Endothelial cell (in vitro differentiated cells): ENCODE measurements around the gene FAT2. TPM values are rescaled to one million over a fixed set of nuclear protein-coding genes. Genes with fewer than 3 reads are reported as not detected.
"Not testable (repeated sequence)": the region's sequence is repeated elsewhere in the genome, so short reads cannot be mapped to it uniquely, and the experiment has no call there.

Experiments
- DNase-seq: peaks from one replicate; pipeline ENCODE4 v3.0.0; 2021; ENCODE audit warnings: low spot score
- H3K27ac Mint-ChIP-seq: one replicate; pipeline ENCODE4 v1.8.0; 2021; ENCODE audit warnings: mixed read lengths, inconsistent platforms; ENCODE audit not compliant: unreplicated experiment
- H3K27me3 Mint-ChIP-seq: one replicate; pipeline ENCODE4 v1.8.0; 2021; ENCODE audit warnings: mild to moderate bottlenecking, moderate library complexity, mixed read lengths, inconsistent platforms; ENCODE audit not compliant: unreplicated experiment
- H3K36me3 Mint-ChIP-seq: one replicate; pipeline ENCODE4 v1.8.0; 2021; ENCODE audit warnings: mild to moderate bottlenecking, low read depth, mixed read lengths, inconsistent platforms; ENCODE audit not compliant: unreplicated experiment
- H3K4me1 Mint-ChIP-seq: one replicate; pipeline ENCODE4 v1.8.0; 2021; ENCODE audit warnings: mild to moderate bottlenecking, mixed read lengths, inconsistent platforms; ENCODE audit not compliant: unreplicated experiment
- H3K4me3 Mint-ChIP-seq: one replicate; pipeline ENCODE4 v1.8.0; 2021; ENCODE audit warnings: mild to moderate bottlenecking, mixed read lengths, inconsistent platforms; ENCODE audit not compliant: unreplicated experiment
- H3K9me3 Mint-ChIP-seq: one replicate; pipeline ENCODE4 v1.8.0; 2021; ENCODE audit warnings: mixed read lengths, inconsistent platforms; ENCODE audit not compliant: unreplicated experiment
- total RNA-seq: library from RNA; stranded (reverse); fragmentation: NEBNext Ultra II Directional; extraction: Animal tissue kit (Norgen Biotek cat#: 25700); gene quantifications from one replicate; pipeline ENCODE4 v1.2.1, GENCODE V29; 2021; ENCODE audit not compliant: unreplicated experiment
- TF ChIP-seq, protein P1 (sequence below): fragments of 200-600 bp; sonication (generic); IDR thresholded peaks from one replicate; pipeline ENCODE4 v1.5.0; 2021; ENCODE audit warnings: antibody characterized with exemption; ENCODE audit not compliant: unreplicated experiment

FAT2 gene
- total RNA-seq, 1 donor from 2014 or later = 0.13 TPM

GRCh38 chr5:151581347-151581746 lies 9.8 kb downstream of the FAT2 start:
- Mint-ChIP-seq H3K9me3 (no peaks in the 10 kb centered on the region), H3K27me3 (peaks cover 2% of the 10 kb centered on the region), H3K4me1 (peaks cover 13% of the 10 kb centered on the region), H3K36me3 (no peaks in the 10 kb centered on the region), H3K27ac (no peak overlapping the region), H3K4me3 (no peak overlapping the region)
- DNase-seq = no peak
- TF ChIP-seq, protein P1, sequence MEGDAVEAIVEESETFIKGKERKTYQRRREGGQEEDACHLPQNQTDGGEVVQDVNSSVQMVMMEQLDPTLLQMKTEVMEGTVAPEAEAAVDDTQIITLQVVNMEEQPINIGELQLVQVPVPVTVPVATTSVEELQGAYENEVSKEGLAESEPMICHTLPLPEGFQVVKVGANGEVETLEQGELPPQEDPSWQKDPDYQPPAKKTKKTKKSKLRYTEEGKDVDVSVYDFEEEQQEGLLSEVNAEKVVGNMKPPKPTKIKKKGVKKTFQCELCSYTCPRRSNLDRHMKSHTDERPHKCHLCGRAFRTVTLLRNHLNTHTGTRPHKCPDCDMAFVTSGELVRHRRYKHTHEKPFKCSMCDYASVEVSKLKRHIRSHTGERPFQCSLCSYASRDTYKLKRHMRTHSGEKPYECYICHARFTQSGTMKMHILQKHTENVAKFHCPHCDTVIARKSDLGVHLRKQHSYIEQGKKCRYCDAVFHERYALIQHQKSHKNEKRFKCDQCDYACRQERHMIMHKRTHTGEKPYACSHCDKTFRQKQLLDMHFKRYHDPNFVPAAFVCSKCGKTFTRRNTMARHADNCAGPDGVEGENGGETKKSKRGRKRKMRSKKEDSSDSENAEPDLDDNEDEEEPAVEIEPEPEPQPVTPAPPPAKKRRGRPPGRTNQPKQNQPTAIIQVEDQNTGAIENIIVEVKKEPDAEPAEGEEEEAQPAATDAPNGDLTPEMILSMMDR = no peak

DNA sequence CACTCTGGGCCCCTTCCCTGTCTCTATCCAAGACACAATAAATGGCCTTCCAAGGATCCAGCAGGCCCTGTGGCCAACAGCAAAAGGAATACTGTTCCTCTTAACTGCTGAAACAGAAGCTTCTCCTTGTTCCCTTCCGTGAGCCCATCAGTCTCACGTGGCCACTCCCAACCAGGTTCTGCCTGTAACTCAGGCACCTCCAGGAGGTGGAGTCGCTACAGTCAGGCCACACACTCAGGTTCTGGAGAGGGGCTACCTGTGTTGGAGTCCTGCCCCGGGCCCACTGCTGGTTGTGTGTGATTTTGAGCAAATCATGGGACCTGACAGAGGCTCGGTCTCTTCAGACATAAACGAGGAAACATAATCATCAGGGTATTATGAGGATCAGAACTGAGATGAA lies 10.3 kb downstream of the FAT2 start:
- Mint-ChIP-seq H3K27me3 (peaks cover 2% of the 10 kb centered on the region), H3K4me3 (no peak overlapping the region), H3K36me3 (no peaks in the 10 kb centered on the region), H3K4me1 (peaks cover 13% of the 10 kb centered on the region), H3K9me3 (no peaks in the 10 kb centered on the region), H3K27ac (no peak overlapping the region)
- DNase-seq = no peak
- TF ChIP-seq, protein P1 = no peak

DNA sequence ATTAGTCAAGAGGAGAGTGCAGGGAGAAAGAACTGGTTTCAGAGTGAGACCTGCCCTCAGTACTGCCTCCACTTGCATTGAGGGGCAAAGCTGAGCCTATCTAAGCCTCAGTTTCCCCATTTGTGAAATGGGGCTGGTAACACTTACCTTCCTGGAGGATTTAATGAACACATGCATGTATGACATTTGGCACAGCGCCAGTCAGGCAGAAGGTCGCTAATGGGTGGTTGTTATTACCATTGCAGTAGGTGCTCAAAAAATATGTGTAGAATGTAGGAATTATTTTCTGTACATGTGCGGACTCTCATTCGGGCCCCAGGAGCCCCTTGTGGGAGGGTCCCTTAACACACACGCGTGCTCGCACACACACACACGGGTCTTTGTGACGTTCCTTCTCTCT lies 10.9 kb downstream of the FAT2 start:
- peaks cover 2% of the 10 kb centered on the region for H3K27me3 Mint-ChIP-seq
- no peaks in the 10 kb centered on the region for H3K36me3 Mint-ChIP-seq
- no peaks in the 10 kb centered on the region for H3K9me3 Mint-ChIP-seq
- no peak overlapping the region for H3K27ac Mint-ChIP-seq
- no peak overlapping the region for H3K4me3 Mint-ChIP-seq
- DNase-seq = no peak
- peaks cover 13% of the 10 kb centered on the region for H3K4me1 Mint-ChIP-seq
- TF ChIP-seq, protein P1 = no peak

GRCh38 chr5:151579146-151579545 lies 12.0 kb downstream of the FAT2 start:
- not testable (repeated sequence) for H3K27ac Mint-ChIP-seq, H3K36me3 Mint-ChIP-seq, DNase-seq, H3K9me3 Mint-ChIP-seq, H3K27me3 Mint-ChIP-seq, H3K4me3 Mint-ChIP-seq
- peaks cover 13% of the 10 kb centered on the region for H3K4me1 Mint-ChIP-seq

DNA sequence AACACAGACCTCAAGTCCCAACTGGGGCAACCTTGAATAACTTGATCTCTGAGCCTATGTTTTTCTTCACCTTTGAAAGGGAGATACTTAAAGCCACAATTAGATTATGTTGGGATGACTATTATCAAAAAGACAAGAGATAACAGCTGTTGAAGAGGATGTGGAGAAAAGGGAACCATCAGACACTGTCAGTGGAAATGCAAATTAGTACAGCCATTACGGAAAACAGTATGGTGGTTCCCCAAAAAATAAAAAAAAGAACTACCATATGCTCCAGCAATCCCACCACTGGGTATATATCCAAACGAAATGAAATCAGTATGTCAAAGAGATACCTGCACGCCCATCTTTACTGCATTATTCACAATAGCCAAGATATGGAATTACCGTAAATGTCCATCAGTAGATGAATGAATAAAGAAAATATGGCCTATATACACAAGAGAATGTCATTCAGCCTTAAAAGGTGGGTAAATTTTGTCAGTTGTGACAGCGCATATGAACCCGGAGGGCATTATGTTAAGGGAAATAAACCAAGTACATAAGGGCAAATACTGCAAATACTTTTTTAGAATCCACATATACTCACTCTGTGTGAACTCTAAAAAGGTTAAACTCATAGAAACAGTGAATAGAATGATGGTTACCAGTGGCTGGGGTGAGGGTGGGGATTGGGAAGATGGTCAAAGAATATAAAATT lies 12.7 kb downstream of the FAT2 start:
- Mint-ChIP-seq H3K4me3 (no peak overlapping the region), H3K9me3 (no peaks in the 10 kb centered on the region)
- no peak for DNase-seq

More for the DNA sequence above, 12.7 kb downstream of the FAT2 start:
- Mint-ChIP-seq H3K4me1 (peaks cover 13% of the 10 kb centered on the region), H3K27me3 (peaks cover 2% of the 10 kb centered on the region), H3K27ac (no peak overlapping the region), H3K36me3 (no peaks in the 10 kb centered on the region)
- TF ChIP-seq, protein P1 = no peak
